Neural cell (in vitro differentiated cells): ENCODE results near the gene BMS1.
"Not testable (repeated sequence)": the region's sequence is repeated elsewhere in the genome, so short reads cannot be mapped to it uniquely, and the experiment has no call there.

Source experiments
- CTCF ChIP-seq: fragments of 450-650 bp; IDR thresholded peaks from 2 replicates; pipeline ENCODE4 v1.5.1; 2014; ENCODE audit warnings: antibody characterized with exemption, mild to moderate bottlenecking, moderate library complexity; ENCODE audit not compliant: poor library complexity, severe bottlenecking
- POLR2AphosphoS5 ChIP-seq: IDR thresholded peaks from 2 replicates; pipeline ENCODE4 v1.6.1; 2012

GRCh38 chr10:42844810-42845209 lies 62.2 kb downstream of the BMS1 start:
- not testable (repeated sequence) for TF ChIP-seq CTCF, POLR2AphosphoS5
